ENCODE results near the gene INPP4B. TPM values are rescaled to one million over a fixed set of nuclear protein-coding genes. Genes with fewer than 3 reads are reported as not detected.

The INPP4B gene
- total and polyA plus RNA-seq, 2 donors (not counting 1 experiment from before 2014, with no cell fraction given) = 0.03 TPM; not detected in 1

- ATAC-seq (ENCODE audit: low read depth) (no peak), DNase-seq (peak; percentile 27)
- Mint-ChIP-seq H3K4me1 (no peaks in the 10 kb centered on the region), H3K4me3 (no peak overlapping the region), H3K9me3 (ENCODE audit: insufficient read depth) (peaks cover 7% of the 10 kb centered on the region), H3K27ac (no peak overlapping the region), H3K27me3 (no peaks in the 10 kb centered on the region)
- no peak for TF ChIP-seq EZH2 (IDR thresholded peaks at IDR 0.05; ENCODE audit: borderline replicate concordance, insufficient read depth, low read depth, low read length, poor library complexity, severe bottlenecking)
- TF ChIP-seq, protein P1, sequence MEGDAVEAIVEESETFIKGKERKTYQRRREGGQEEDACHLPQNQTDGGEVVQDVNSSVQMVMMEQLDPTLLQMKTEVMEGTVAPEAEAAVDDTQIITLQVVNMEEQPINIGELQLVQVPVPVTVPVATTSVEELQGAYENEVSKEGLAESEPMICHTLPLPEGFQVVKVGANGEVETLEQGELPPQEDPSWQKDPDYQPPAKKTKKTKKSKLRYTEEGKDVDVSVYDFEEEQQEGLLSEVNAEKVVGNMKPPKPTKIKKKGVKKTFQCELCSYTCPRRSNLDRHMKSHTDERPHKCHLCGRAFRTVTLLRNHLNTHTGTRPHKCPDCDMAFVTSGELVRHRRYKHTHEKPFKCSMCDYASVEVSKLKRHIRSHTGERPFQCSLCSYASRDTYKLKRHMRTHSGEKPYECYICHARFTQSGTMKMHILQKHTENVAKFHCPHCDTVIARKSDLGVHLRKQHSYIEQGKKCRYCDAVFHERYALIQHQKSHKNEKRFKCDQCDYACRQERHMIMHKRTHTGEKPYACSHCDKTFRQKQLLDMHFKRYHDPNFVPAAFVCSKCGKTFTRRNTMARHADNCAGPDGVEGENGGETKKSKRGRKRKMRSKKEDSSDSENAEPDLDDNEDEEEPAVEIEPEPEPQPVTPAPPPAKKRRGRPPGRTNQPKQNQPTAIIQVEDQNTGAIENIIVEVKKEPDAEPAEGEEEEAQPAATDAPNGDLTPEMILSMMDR (IDR thresholded peaks at IDR 0.05) = no peak
- H3K27me3 ChIP-seq (replicated peaks in 1 of 4; ENCODE audit: control extremely low read depth in 1 of 4, control insufficient read depth in 3 of 4, insufficient read depth in 4 of 4, low read length in 3 of 4) = no peaks in the 10 kb centered on the region
- H3K4me2 ChIP-seq (replicated peaks; ENCODE audit: low read depth, low read length, poor library complexity, severe bottlenecking) = no peak overlapping the region
- POLR2A ChIA-PET = no interaction called here
- H2AFZ ChIP-seq (ENCODE audit: insufficient read depth, low read depth, low read length, poor library complexity, severe bottlenecking) = no peak overlapping the region
- 94% methylated on average over 5 of the region's 5 CpGs for WGBS (ENCODE audit: insufficient coverage)
- intact Hi-C loops (cut with micrococcal nuclease) = no loop called here
- H4K20me1 ChIP-seq (ENCODE audit: control insufficient read depth, insufficient read depth, low read length, poor library complexity, severe bottlenecking) = no peaks in the 10 kb centered on the region
- no peak overlapping the region for H3K9ac ChIP-seq (ENCODE audit: low read length)
- no peak overlapping the region for H3K27ac ChIP-seq (ENCODE audit: low read length in 2 of 2)
- CTCF ChIA-PET = no interaction called here
- H3K4me1 ChIP-seq (ENCODE audit: control insufficient read depth in 2 of 2, insufficient read depth in 2 of 2, low read length in 2 of 2) = no peaks in the 10 kb centered on the region
- H3K36me3 ChIP-seq (replicated peaks in 1 of 2; ENCODE audit: control extremely low read depth in 1 of 2, control insufficient read depth in 1 of 2, extremely low read depth in 1 of 2, insufficient read depth in 2 of 2, low read length in 1 of 2) = no peaks in the 10 kb centered on the region
- no peaks in the 10 kb centered on the region for H3K79me2 ChIP-seq (ENCODE audit: control insufficient read depth, insufficient read depth, low read length)
- peaks cover 8 to 38% (median 24%) of the 10 kb centered on the region in 3 donors for H3K9me3 ChIP-seq (ENCODE audit: control extremely low read depth in 1 of 3, control insufficient read depth in 2 of 3, insufficient read depth in 1 of 3, low read length in 2 of 3)
- no peak overlapping the region for H3K4me3 ChIP-seq (ENCODE audit: control extremely low read depth in 1 of 5, extremely low read depth in 1 of 5, insufficient read depth in 1 of 5, low read depth in 2 of 5, low read length in 4 of 5)
Measured at GRCh38 chr4:142656178-142656577, 189.9 kb downstream of the INPP4B start.

- no peak overlapping the region for H3K27ac Mint-ChIP-seq
- TF ChIP-seq, protein P1 (IDR thresholded peaks at IDR 0.05) = no peak
- TF ChIP-seq EZH2 (IDR thresholded peaks at IDR 0.05; ENCODE audit: borderline replicate concordance, insufficient read depth, low read depth, low read length, poor library complexity, severe bottlenecking) = no peak
- H3K27me3 Mint-ChIP-seq = no peaks in the 10 kb centered on the region
- intact Hi-C loops (cut with micrococcal nuclease) = no loop called here
- no peak overlapping the region for H3K27ac ChIP-seq (ENCODE audit: low read length in 2 of 2)
- no peak overlapping the region for H3K4me3 Mint-ChIP-seq
- no peaks in the 10 kb centered on the region for H3K4me1 ChIP-seq (ENCODE audit: control insufficient read depth in 2 of 2, insufficient read depth in 2 of 2, low read length in 2 of 2)
- H3K79me2 ChIP-seq (ENCODE audit: control insufficient read depth, insufficient read depth, low read length) = no peaks in the 10 kb centered on the region
- ChIA-PET POLR2A (no interaction called here), CTCF (no interaction called here)
- H3K9me3 ChIP-seq (ENCODE audit: control extremely low read depth in 1 of 3, control insufficient read depth in 2 of 3, insufficient read depth in 1 of 3, low read length in 2 of 3) = peaks cover 0 to 8% (median 0%) of the 10 kb centered on the region in 3 donors
- H3K4me1 Mint-ChIP-seq = no peaks in the 10 kb centered on the region
- no peak overlapping the region for H3K4me2 ChIP-seq (replicated peaks; ENCODE audit: low read depth, low read length, poor library complexity, severe bottlenecking)
- ATAC-seq (ENCODE audit: low read depth) = no peak
- H4K20me1 ChIP-seq (ENCODE audit: control insufficient read depth, insufficient read depth, low read length, poor library complexity, severe bottlenecking) = no peaks in the 10 kb centered on the region
- peaks cover 5% of the 10 kb centered on the region for H3K9me3 Mint-ChIP-seq (ENCODE audit: insufficient read depth)
- no peak overlapping the region for H3K4me3 ChIP-seq (ENCODE audit: control extremely low read depth in 1 of 5, extremely low read depth in 1 of 5, insufficient read depth in 1 of 5, low read depth in 2 of 5, low read length in 4 of 5)
- H3K27me3 ChIP-seq (replicated peaks in 1 of 4; ENCODE audit: control extremely low read depth in 1 of 4, control insufficient read depth in 3 of 4, insufficient read depth in 4 of 4, low read length in 3 of 4) = no peaks in the 10 kb centered on the region
- no peak for DNase-seq
- H2AFZ ChIP-seq (ENCODE audit: insufficient read depth, low read depth, low read length, poor library complexity, severe bottlenecking) = no peak overlapping the region
- no peak overlapping the region for H3K9ac ChIP-seq (ENCODE audit: low read length)
- H3K36me3 ChIP-seq (replicated peaks in 1 of 2; ENCODE audit: control extremely low read depth in 1 of 2, control insufficient read depth in 1 of 2, extremely low read depth in 1 of 2, insufficient read depth in 2 of 2, low read length in 1 of 2) = no peaks in the 10 kb centered on the region
- WGBS (ENCODE audit: insufficient coverage) = 96% methylated on average over 2 of the region's 5 CpGs
Measured at GRCh38 chr4:142648378-142648777, 197.7 kb downstream of the INPP4B start.

Data from B cell (primary cell).